T-cell (primary cell): ENCODE data around the gene CEP89. TPM values are rescaled to one million over a fixed set of nuclear protein-coding genes. Genes with fewer than 3 reads are reported as not detected.

ENCODE experiments used
- ATAC-seq, 4 experiments: fragments of 200-7000 bp in 3 of 4; fragments of 150-1000 bp in 1 of 4; cut with Tn5 transposase; replicated peaks in 1 of 4; 1 replicate in 3 of 4; 2 replicates in 1 of 4; pipeline ENCODE4 v1.10.0; 2021; ENCODE audit warnings: moderate library complexity in 3 of 4, mild to moderate bottlenecking in 2 of 4, moderate number of reproducible peaks in 1 of 4
- CTCF ChIA-PET, 2 donors: fragments of 300-600 bp; sonication (Branson Sonifier 250); formaldehyde crosslinking; loops; one replicate each; lab custom pipeline; 2022; ENCODE audit warnings: antibody characterized with exemption in 2 of 2; lab: Charles Lee
- POLR2A ChIA-PET, 2 donors: fragments of 300-600 bp; sonication (Branson Sonifier 250); formaldehyde crosslinking; loops; one replicate each; lab custom pipeline; 2022; ENCODE audit warnings: antibody characterized with exemption in 2 of 2; lab: Charles Lee
- DNase-seq, 35 experiments: peaks; one replicate each; pipeline versions ENCODE4 v3.0.0 to v3.0.0-alpha.2; 2013 to 2023
- H3K27ac ChIP-seq: one replicate; pipeline ENCODE4 v1.5.1; 2013; ENCODE audit warnings: low read length
- H3K27me3 ChIP-seq, 2 experiments: replicated peaks in 1 of 2; 1 replicate in 1 of 2; 2 replicates in 1 of 2; pipeline versions ENCODE4 v1.6.1 to v1.7.0; 2013; ENCODE audit warnings: low read length in 1 of 2, mixed read lengths in 1 of 2; ENCODE audit not compliant: control insufficient read depth in 2 of 2, insufficient read depth in 2 of 2; ENCODE audit errors: extremely low read depth in 1 of 2
- H3K36me3 ChIP-seq, 2 donors: 1 replicate in 1 of 2; 2 replicates in 1 of 2; pipeline versions ENCODE4 v1.6.1 to v1.7.0; 2013; ENCODE audit warnings: low read length in 1 of 2; ENCODE audit not compliant: control insufficient read depth in 2 of 2, insufficient read depth in 1 of 2; ENCODE audit errors: extremely low read depth in 1 of 2
- H3K4me1 ChIP-seq, 2 experiments: 1 replicate in 1 of 2; 2 replicates in 1 of 2; pipeline versions ENCODE4 v1.6.1 to v1.7.0; 2013; ENCODE audit warnings: low read length in 2 of 2, mixed read lengths in 1 of 2; ENCODE audit not compliant: insufficient read depth in 2 of 2, control insufficient read depth in 1 of 2; ENCODE audit errors: extremely low read depth in 1 of 2
- H3K4me3 ChIP-seq, 2 donors: 1 replicate in 1 of 2; 2 replicates in 1 of 2; pipeline versions ENCODE4 v1.5.1 to v1.7.0; 2013; ENCODE audit warnings: mild to moderate bottlenecking in 2 of 2, low read length in 1 of 2, moderate library complexity in 1 of 2; ENCODE audit not compliant: control insufficient read depth in 1 of 2; ENCODE audit errors: extremely low read depth in 1 of 2
- H3K9me3 ChIP-seq: 2 replicates; pipeline ENCODE4 v1.7.0; 2013
- H3K27ac Mint-ChIP-seq, 2 donors: one replicate each; pipeline ENCODE4 v1.8.0; 2020 to 2021; ENCODE audit warnings: mild to moderate bottlenecking in 2 of 2, mixed read lengths in 2 of 2
- H3K27me3 Mint-ChIP-seq, 2 donors: one replicate each; pipeline ENCODE4 v1.8.0; 2021 to 2022; ENCODE audit warnings: mixed read lengths in 2 of 2
- H3K36me3 Mint-ChIP-seq: one replicate; pipeline ENCODE4 v1.8.0; 2021; ENCODE audit warnings: mixed read lengths
- H3K4me1 Mint-ChIP-seq, 3 donors: one replicate each; pipeline ENCODE4 v1.8.0; 2020 to 2022; ENCODE audit warnings: mixed read lengths in 3 of 3, mild to moderate bottlenecking in 1 of 3
- H3K4me3 Mint-ChIP-seq, 3 donors: one replicate each; pipeline ENCODE4 v1.8.0; 2020 to 2022; ENCODE audit warnings: mild to moderate bottlenecking in 3 of 3, mixed read lengths in 3 of 3, moderate library complexity in 3 of 3
- H3K9me3 Mint-ChIP-seq, 3 donors: one replicate each; pipeline ENCODE4 v1.8.0; 2020 to 2022; ENCODE audit warnings: mixed read lengths in 3 of 3
- WGBS: methylation state at CpG from one replicate; pipeline ENCODE4 v1.1.5; 2013; ENCODE audit warnings: missing lambda C conversion rate; ENCODE audit not compliant: insufficient coverage; 5-methylcytosine and 5-hydroxymethylcytosine counted together
- total RNA-seq, 35 experiments: library from RNA in 6 of 35; stranded (reverse) in 6 of 35; fragments of 120-200 nt in 1 of 35; gene quantifications; one replicate each; pipeline versions ENCODE4 v1.2.1 to v1.2.4 and lab custom pipeline; 2013 to 2026

CEP89 gene
- total RNA-seq, 5 donors from 2014 or later (not counting 1 experiment from before 2014, with no cell fraction given) = 8.1 to 19.9 (median 16.6) TPM

- Histone ChIP-seq H3K4me1 (no peaks in the 10 kb centered on the region), H3K9me3 (no peaks in the 10 kb centered on the region), H3K36me3 (peaks cover 0 to 14% of the 10 kb centered on the region in 2 donors), H3K4me3 (no peak overlapping the region), H3K27me3 (no peaks in the 10 kb centered on the region), H3K27ac (no peak overlapping the region)
- no peaks in the 10 kb centered on the region for H3K4me1 Mint-ChIP-seq
- no peak for DNase-seq
- ATAC-seq = no peak
- peaks cover 3 to 8% (median 4%) of the 10 kb centered on the region in 3 donors for H3K9me3 Mint-ChIP-seq
- H3K27me3 Mint-ChIP-seq = no peaks in the 10 kb centered on the region
- H3K36me3 Mint-ChIP-seq = peaks cover 54% of the 10 kb centered on the region
- H3K4me3 Mint-ChIP-seq = no peak overlapping the region
- no peak overlapping the region for H3K27ac Mint-ChIP-seq
- 80% methylated on average over 1 of the region's 5 CpGs for WGBS
- ChIA-PET POLR2A (no interaction called here), CTCF (no interaction called here)
Measured at GRCh38 chr19:32910874-32911273, 60.9 kb downstream of the CEP89 start.

GRCh38 chr19:32910094-32910493 lies 61.7 kb downstream of the CEP89 start:
- Histone ChIP-seq H3K27ac (no peak overlapping the region), H3K27me3 (no peaks in the 10 kb centered on the region), H3K36me3 (peaks cover 0 to 14% of the 10 kb centered on the region in 2 donors), H3K4me3 (no peak overlapping the region), H3K9me3 (no peaks in the 10 kb centered on the region), H3K4me1 (no peaks in the 10 kb centered on the region)
- Mint-ChIP-seq H3K9me3 (peaks cover 5 to 12% (median 6%) of the 10 kb centered on the region in 3 donors), H3K27ac (no peak overlapping the region), H3K4me1 (no peaks in the 10 kb centered on the region), H3K36me3 (peaks cover 57% of the 10 kb centered on the region), H3K27me3 (no peaks in the 10 kb centered on the region), H3K4me3 (no peak overlapping the region)
- POLR2A ChIA-PET = no interaction called here
- 100% methylated on average over 2 of the region's 5 CpGs for WGBS
- no peak for DNase-seq
- CTCF ChIA-PET = no interaction called here
- ATAC-seq = no peak

GRCh38 chr19:32909257-32909656 lies 62.5 kb downstream of the CEP89 start:
- Histone ChIP-seq H3K4me3 (no peak overlapping the region), H3K4me1 (no peaks in the 10 kb centered on the region), H3K9me3 (no peaks in the 10 kb centered on the region), H3K27ac (no peak overlapping the region), H3K27me3 (no peaks in the 10 kb centered on the region), H3K36me3 (peaks cover 0 to 11% of the 10 kb centered on the region in 2 donors)
- H3K27me3 Mint-ChIP-seq = no peaks in the 10 kb centered on the region
- DNase-seq (no peak), ATAC-seq (no peak)
- H3K27ac Mint-ChIP-seq = no peak overlapping the region
- peaks cover 5 to 12% (median 6%) of the 10 kb centered on the region in 3 donors for H3K9me3 Mint-ChIP-seq
- no peaks in the 10 kb centered on the region for H3K4me1 Mint-ChIP-seq
- ChIA-PET POLR2A (no interaction called here), CTCF (no interaction called here)
- no peak overlapping the region for H3K4me3 Mint-ChIP-seq
- H3K36me3 Mint-ChIP-seq = peaks cover 60% of the 10 kb centered on the region

- POLR2A ChIA-PET = no interaction called here
- 98% methylated on average over 6 of the region's 7 CpGs for WGBS
- Mint-ChIP-seq H3K27me3 (no peaks in the 10 kb centered on the region), H3K4me3 (no peak overlapping the region), H3K36me3 (peaks cover 62% of the 10 kb centered on the region), H3K4me1 (no peaks in the 10 kb centered on the region), H3K27ac (no peak overlapping the region), H3K9me3 (peaks cover 5 to 12% (median 6%) of the 10 kb centered on the region in 3 donors)
- ATAC-seq (no peak), DNase-seq (no peak)
- no peaks in the 10 kb centered on the region for H3K4me1 ChIP-seq
- H3K9me3 ChIP-seq = no peaks in the 10 kb centered on the region
- CTCF ChIA-PET = no interaction called here
- peaks cover 0 to 11% of the 10 kb centered on the region in 2 donors for H3K36me3 ChIP-seq
- H3K4me3 ChIP-seq = no peak overlapping the region
- H3K27me3 ChIP-seq = no peaks in the 10 kb centered on the region
- H3K27ac ChIP-seq = no peak overlapping the region
Measured at GRCh38 chr19:32908641-32909190, 63.0 kb downstream of the CEP89 start.

GRCh38 chr19:32902448-32902847 lies 69.3 kb downstream of the CEP89 start:
- no peak overlapping the region for H3K4me3 Mint-ChIP-seq
- H3K36me3 ChIP-seq = peaks cover 0 to 2% of the 10 kb centered on the region in 2 donors
- 91% methylated on average over 5 of the region's 7 CpGs for whole genome bisulfite sequencing

GRCh38 chr19:32901504-32902161 lies 70.1 kb downstream of the CEP89 start:
- H3K27me3 ChIP-seq = no peaks in the 10 kb centered on the region
- H3K36me3 ChIP-seq = peaks cover 0 to 2% of the 10 kb centered on the region in 2 donors
- no peak overlapping the region for H3K27ac Mint-ChIP-seq
- POLR2A ChIA-PET = no interaction called here
- WGBS = 87% methylated on average over 3 of the region's 5 CpGs
- no peak overlapping the region for H3K4me3 ChIP-seq
- H3K27me3 Mint-ChIP-seq = no peaks in the 10 kb centered on the region
- no peak for DNase-seq
- H3K36me3 Mint-ChIP-seq = peaks cover 53% of the 10 kb centered on the region
- H3K27ac ChIP-seq = no peak overlapping the region
- peaks cover 5 to 12% (median 6%) of the 10 kb centered on the region in 3 donors for H3K9me3 Mint-ChIP-seq
- peaks cover 0 to 6% (median 2%) of the 10 kb centered on the region in 3 donors for H3K4me1 Mint-ChIP-seq
- no peaks in the 10 kb centered on the region for H3K4me1 ChIP-seq
- no peak overlapping the region for H3K4me3 Mint-ChIP-seq
- ATAC-seq = no peak
- H3K9me3 ChIP-seq = no peaks in the 10 kb centered on the region
- CTCF ChIA-PET = no interaction called here

More at GRCh38 chr19:32902448-32902847, 69.3 kb downstream of the CEP89 start:
- Mint-ChIP-seq H3K36me3 (peaks cover 51% of the 10 kb centered on the region), H3K27me3 (no peaks in the 10 kb centered on the region), H3K4me1 (no peaks in the 10 kb centered on the region), H3K27ac (no peak overlapping the region), H3K9me3 (peaks cover 5 to 12% (median 6%) of the 10 kb centered on the region in 3 donors)
- no peak overlapping the region for H3K27ac ChIP-seq
- ATAC-seq (no peak), DNase-seq (no peak)
- ChIA-PET CTCF (no interaction called here), POLR2A (no interaction called here)
- H3K9me3 ChIP-seq = no peaks in the 10 kb centered on the region
- H3K27me3 ChIP-seq = no peaks in the 10 kb centered on the region
- H3K4me1 ChIP-seq = no peaks in the 10 kb centered on the region
- no peak overlapping the region for H3K4me3 ChIP-seq
